Kidney epithelial cell (primary cell): ENCODE data around the gene SLC6A5. TPM values are rescaled to one million over a fixed set of nuclear protein-coding genes. Genes with fewer than 3 reads are reported as not detected.
"Not testable (repeated sequence)": the region's sequence is repeated elsewhere in the genome, so short reads cannot be mapped to it uniquely, and the experiment has no call there.

ENCODE experiments used
- DNase-seq: peaks from one replicate; pipeline ENCODE4 v3.0.0-alpha.2; 2010; ENCODE audit warnings: low read depth
- H3K27me3 ChIP-seq: 2 replicates; pipeline ENCODE4 v1.6.0; 2011; ENCODE audit warnings: low read length; ENCODE audit not compliant: control insufficient read depth, insufficient read depth
- H3K36me3 ChIP-seq: 2 replicates; pipeline ENCODE4 v1.5.1; 2011; ENCODE audit warnings: low read length; ENCODE audit not compliant: control insufficient read depth, insufficient read depth
- H3K4me3 ChIP-seq: 2 replicates; pipeline ENCODE4 v1.5.1; 2011; ENCODE audit warnings: low read depth, mild to moderate bottlenecking, control low read depth, low read length
- total RNA-seq: library from RNA; depleted of rRNA; stranded (reverse); fragments of >200 nt; gene quantifications from 2 replicates; pipeline ENCODE4 v1.2.3, GENCODE V29; 2015
- TF ChIP-seq, protein P1 (sequence below): IDR thresholded peaks from 2 replicates; pipeline ENCODE4 v1.5.1; 2011; ENCODE audit warnings: mild to moderate bottlenecking, moderate library complexity, low read length, control low read depth, inconsistent platforms; ENCODE audit not compliant: insufficient read depth, poor library complexity, severe bottlenecking

SLC6A5 gene
- total RNA-seq: not detected in 2 replicates

DNA sequence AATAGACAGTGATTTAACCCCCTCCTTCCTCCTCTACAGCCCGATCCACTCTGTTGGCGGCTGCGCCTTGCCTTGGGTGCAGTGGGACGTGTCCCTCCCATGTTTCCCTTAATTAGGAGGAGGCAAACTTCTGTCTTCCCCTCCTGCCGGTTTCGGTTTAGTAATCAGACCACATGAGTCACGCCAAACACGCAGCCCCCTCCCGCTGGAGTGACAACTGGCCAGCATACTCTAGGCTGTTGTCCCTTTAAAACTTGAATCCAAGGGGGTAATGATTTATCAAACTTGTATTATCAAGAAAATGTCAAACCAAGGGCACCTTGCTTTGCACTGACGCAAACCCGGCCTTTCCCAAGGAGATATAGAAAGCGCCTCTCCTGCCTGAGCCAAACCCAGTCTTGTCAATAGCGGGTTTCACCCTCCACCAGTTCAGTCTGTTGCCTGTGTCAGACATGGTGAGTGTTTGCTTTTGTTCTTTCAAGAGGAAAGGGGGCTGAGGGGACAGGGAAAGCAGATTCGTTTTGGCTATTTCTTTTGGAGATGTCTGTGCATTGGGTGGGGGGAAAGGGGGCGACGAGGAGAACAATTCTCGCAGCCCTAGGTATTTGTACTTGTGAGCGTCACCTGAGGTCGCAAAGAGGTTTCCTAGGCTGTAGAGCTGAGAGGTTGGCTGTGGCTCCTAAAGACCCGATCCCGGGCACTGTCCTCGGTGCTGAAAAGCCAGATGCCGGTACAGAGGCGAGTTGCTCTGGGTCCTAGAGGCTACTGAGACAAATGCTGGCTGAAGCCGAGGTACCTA lies at the start of gene SLC6A5:
Gene SLC6A5 (plus strand): TSS at position 388 of the 799 bp plus-strand sequence. CDS start 65 bp downstream, at position 453.
- DNase-seq: no peak

DNA sequence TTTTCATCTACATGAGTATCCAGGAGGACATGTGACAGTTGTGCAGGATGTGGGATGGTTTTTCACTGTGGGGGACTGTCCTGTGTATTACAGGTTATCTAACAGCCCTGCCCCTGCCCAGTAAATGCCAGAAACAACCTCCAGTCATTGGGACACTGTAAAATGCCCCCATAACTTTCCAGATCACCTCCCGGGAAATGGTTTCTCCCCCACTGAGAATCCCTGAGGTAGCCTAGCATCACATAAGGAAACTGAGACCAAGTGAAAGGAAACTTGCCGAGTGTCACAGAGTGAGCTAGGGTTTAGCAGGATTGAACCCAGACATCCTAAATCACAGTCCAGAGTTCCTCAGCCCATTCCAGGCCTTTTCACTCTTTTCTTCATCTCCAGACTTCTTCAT lies 48.3 kb upstream of the SLC6A5 start:
- TF ChIP-seq, protein P1, sequence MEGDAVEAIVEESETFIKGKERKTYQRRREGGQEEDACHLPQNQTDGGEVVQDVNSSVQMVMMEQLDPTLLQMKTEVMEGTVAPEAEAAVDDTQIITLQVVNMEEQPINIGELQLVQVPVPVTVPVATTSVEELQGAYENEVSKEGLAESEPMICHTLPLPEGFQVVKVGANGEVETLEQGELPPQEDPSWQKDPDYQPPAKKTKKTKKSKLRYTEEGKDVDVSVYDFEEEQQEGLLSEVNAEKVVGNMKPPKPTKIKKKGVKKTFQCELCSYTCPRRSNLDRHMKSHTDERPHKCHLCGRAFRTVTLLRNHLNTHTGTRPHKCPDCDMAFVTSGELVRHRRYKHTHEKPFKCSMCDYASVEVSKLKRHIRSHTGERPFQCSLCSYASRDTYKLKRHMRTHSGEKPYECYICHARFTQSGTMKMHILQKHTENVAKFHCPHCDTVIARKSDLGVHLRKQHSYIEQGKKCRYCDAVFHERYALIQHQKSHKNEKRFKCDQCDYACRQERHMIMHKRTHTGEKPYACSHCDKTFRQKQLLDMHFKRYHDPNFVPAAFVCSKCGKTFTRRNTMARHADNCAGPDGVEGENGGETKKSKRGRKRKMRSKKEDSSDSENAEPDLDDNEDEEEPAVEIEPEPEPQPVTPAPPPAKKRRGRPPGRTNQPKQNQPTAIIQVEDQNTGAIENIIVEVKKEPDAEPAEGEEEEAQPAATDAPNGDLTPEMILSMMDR: no peak
- no peaks in the 10 kb centered on the region for H3K27me3 ChIP-seq
- DNase-seq: no peak
- H3K4me3 ChIP-seq: no peak overlapping the region
- H3K36me3 ChIP-seq: no peaks in the 10 kb centered on the region

More for the DNA sequence above, at the start of gene SLC6A5:
- TF ChIP-seq, protein P1: no peak
- peaks cover 90% of the 10 kb centered on the region for H3K27me3 ChIP-seq
- H3K4me3 ChIP-seq: no peak within 1 kb of the TSS
- no peaks in the 10 kb centered on the region for H3K36me3 ChIP-seq

DNA sequence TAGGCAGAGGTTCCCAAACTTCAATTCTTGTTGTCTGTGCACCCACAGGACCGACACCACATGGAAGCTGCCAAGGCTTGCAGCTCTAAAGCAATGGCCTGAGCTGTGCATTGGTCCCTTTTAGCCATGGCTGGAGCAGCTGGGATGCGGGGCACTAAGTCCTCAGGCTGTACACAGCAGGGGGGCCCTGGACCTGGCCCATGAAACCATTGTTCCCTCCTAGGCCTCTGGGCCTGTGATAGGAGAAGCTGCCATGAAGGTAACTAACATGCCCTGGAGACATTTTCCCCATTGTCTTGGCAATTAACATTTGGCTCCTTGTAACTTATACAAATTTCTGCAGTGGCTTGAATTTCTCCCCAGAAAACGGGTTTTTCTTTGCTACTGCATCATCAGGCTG lies 43.6 kb upstream of the SLC6A5 start:
- no peak for DNase-seq
- no peaks in the 10 kb centered on the region for H3K27me3 ChIP-seq
- TF ChIP-seq, protein P1: no peak
- H3K36me3 ChIP-seq: no peaks in the 10 kb centered on the region
- no peak overlapping the region for H3K4me3 ChIP-seq

DNA sequence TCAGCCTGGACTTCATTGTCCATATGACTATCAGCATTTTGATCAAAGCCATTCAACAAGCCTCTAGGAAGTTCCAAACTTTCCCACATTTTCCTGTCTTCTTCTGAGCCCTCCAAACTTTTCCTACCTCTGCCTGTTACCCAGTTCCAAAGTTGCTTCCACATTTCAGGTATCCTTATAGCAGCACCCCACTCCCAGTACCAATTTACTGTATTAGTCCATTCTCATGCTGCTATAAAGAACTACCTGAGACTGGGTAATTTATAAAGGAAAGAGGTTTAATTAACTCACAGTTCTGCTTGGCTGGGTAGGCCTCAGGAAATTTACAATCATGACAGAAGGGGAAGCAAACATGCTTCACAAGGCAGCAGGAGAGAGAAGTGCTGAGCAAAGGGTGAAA lies 43.0 kb upstream of the SLC6A5 start:
- DNase-seq, H3K4me3 ChIP-seq, H3K36me3 ChIP-seq, H3K27me3 ChIP-seq: not testable (repeated sequence)

DNA sequence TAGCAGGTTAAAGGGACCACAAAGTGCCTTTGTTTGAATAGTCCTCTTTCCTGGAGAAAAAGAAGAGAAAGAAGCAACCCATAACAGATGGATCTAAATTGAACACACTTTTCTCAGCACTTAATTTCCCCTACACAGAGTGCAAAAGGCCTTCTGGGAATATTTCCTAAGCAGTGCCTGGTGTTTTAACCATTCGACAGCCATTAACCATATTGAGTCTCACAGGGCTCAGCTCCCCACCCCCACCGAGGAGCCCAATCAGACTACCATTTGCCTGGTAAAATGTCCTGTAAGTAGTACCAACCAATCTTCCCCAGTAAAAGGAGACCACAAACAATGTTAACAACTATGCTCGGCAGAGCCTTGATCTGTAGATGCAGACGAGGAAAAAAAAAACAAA lies 40.7 kb upstream of the SLC6A5 start:
- H3K27me3 ChIP-seq: no peaks in the 10 kb centered on the region
- TF ChIP-seq, protein P1: no peak
- no peak overlapping the region for H3K4me3 ChIP-seq
- H3K36me3 ChIP-seq: no peaks in the 10 kb centered on the region
- no peak for DNase-seq

DNA sequence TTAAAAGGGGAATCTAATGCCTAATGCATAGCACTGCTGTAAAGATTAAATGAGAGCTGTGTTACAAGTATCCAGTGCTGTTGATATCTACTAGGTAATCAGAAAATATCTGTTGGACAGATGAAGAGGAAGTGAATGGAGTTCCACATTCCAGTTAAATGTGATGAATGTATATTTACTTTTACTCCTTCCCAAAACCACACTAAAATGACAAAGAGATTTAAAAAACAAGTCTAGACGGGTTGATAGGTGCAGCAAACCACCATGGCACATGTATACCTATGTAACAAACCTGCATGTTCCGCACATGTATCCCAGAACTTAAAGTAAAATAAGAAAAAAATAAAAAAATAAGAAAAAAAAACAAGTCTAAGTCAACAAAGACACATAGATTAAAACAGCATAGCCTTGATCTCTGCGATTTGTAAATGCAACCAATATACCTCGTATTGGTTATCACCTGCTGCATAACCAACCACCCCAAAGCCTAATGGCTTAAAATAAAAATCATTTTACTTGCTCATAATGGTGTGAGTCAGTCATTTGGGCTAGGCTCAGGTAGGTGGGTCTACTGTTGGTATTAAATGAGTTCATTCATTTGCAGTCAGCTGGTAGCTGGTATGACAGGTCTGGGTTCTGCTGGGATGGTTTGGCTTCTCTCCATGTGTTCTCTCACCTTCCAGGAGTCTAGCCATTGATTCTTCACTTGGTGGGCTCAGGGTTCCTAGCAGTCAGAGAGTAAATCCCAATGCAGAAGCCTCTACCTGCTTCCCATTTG lies 39.7 kb upstream of the SLC6A5 start:
- TF ChIP-seq, protein P1: no peak
- no peak for DNase-seq

More for the DNA sequence above, 39.7 kb upstream of the SLC6A5 start:
- Histone ChIP-seq H3K27me3 (no peaks in the 10 kb centered on the region), H3K36me3 (no peaks in the 10 kb centered on the region), H3K4me3 (no peak overlapping the region)
